Parathyroid adenoma (tissue), 2 donors: Measurements from ENCODE around the gene SPTLC2.
"Not testable (repeated sequence)": the region's sequence is repeated elsewhere in the genome, so short reads cannot be mapped to it uniquely, and the experiment has no call there.

Experiments
- H2AFZ ChIP-seq: fragments of 300-600 bp; sonication (generic); one replicate; pipeline ENCODE4 v1.7.0; 2017; ENCODE audit warnings: antibody characterized with exemption, mild to moderate bottlenecking
- H3K27ac ChIP-seq: fragments of 300-600 bp; sonication (generic); one replicate; pipeline ENCODE4 v1.7.0; 2017
- H3K27me3 ChIP-seq: fragments of 300-600 bp; sonication (generic); one replicate; pipeline ENCODE4 v1.7.0; 2017; ENCODE audit warnings: low read length; ENCODE audit not compliant: control insufficient read depth, insufficient read depth
- H3K36me3 ChIP-seq: fragments of 300-600 bp; sonication (generic); one replicate; pipeline ENCODE4 v1.7.0; 2017; ENCODE audit warnings: low read length; ENCODE audit not compliant: control insufficient read depth, insufficient read depth
- H3K4me1 ChIP-seq: fragments of 300-600 bp; sonication (generic); one replicate; pipeline ENCODE4 v1.7.0; 2017; ENCODE audit warnings: control low read depth
- H3K4me2 ChIP-seq: fragments of 300-600 bp; sonication (generic); one replicate; pipeline ENCODE4 v1.7.0; 2017; ENCODE audit warnings: low read length
- H3K4me3 ChIP-seq: fragments of 300-600 bp; sonication (generic); one replicate; pipeline ENCODE4 v1.7.0; 2017; ENCODE audit warnings: low read depth, low read length
- H3K79me2 ChIP-seq: fragments of 300-600 bp; sonication (generic); one replicate; pipeline ENCODE4 v1.7.0; 2017; ENCODE audit warnings: control low read depth
- H3K9ac ChIP-seq: fragments of 300-600 bp; sonication (generic); one replicate; pipeline ENCODE4 v1.7.0; 2017; ENCODE audit warnings: mild to moderate bottlenecking
- H3K9me3 ChIP-seq: fragments of 300-600 bp; sonication (generic); one replicate; pipeline ENCODE4 v1.7.0; 2017; ENCODE audit warnings: low read length; ENCODE audit not compliant: control insufficient read depth
- CTCF ChIP-seq: fragments of 300-600 bp; sonication (generic); IDR thresholded peaks from one replicate; pipeline ENCODE4 v1.7.0; 2017; ENCODE audit warnings: antibody characterized with exemption, mild to moderate bottlenecking
- donor health status: primary hyperparathyroidism.

Gene SPTLC2

GRCh38 chr14:77529963-77530362, 86.5 kb downstream of the SPTLC2 start:
- no peak overlapping the region for H3K9ac ChIP-seq
- H3K36me3 ChIP-seq = no peaks in the 10 kb centered on the region
- H3K4me1 ChIP-seq = no peaks in the 10 kb centered on the region
- H3K9me3 ChIP-seq = no peaks in the 10 kb centered on the region
- no peak overlapping the region for H3K4me3 ChIP-seq
- no peak overlapping the region for H3K27ac ChIP-seq
- H3K79me2 ChIP-seq = peaks cover 2% of the 10 kb centered on the region
- no peak overlapping the region for H2AFZ ChIP-seq
- no peak overlapping the region for H3K4me2 ChIP-seq
- no peaks in the 10 kb centered on the region for H3K27me3 ChIP-seq
- TF ChIP-seq CTCF = no peak

- Histone ChIP-seq H3K4me2 (no peak overlapping the region), H3K27me3 (no peaks in the 10 kb centered on the region), H3K36me3 (no peaks in the 10 kb centered on the region), H3K9ac (no peak overlapping the region), H3K4me3 (no peak overlapping the region), H3K79me2 (peaks cover 2% of the 10 kb centered on the region), H3K4me1 (no peaks in the 10 kb centered on the region), H3K27ac (no peak overlapping the region), H3K9me3 (no peaks in the 10 kb centered on the region), H2AFZ (no peak overlapping the region)
- no peak for TF ChIP-seq CTCF
Observed at GRCh38 chr14:77529213-77529612, 87.2 kb downstream of the SPTLC2 start.

- H3K27ac ChIP-seq, H2AFZ ChIP-seq, H3K27me3 ChIP-seq, H3K79me2 ChIP-seq, H3K4me3 ChIP-seq, H3K9me3 ChIP-seq, H3K4me2 ChIP-seq, H3K36me3 ChIP-seq, H3K9ac ChIP-seq, H3K4me1 ChIP-seq: not testable (repeated sequence)
Observed at GRCh38 chr14:77528701-77529100, 87.7 kb downstream of the SPTLC2 start.

- H3K9ac ChIP-seq = no peak overlapping the region
- no peak for TF ChIP-seq CTCF
Observed at GRCh38 chr14:77526266-77526665, 90.2 kb downstream of the SPTLC2 start.

GRCh38 chr14:77524536-77524935, 91.9 kb downstream of the SPTLC2 start:
- no peaks in the 10 kb centered on the region for H3K9me3 ChIP-seq
- no peak overlapping the region for H2AFZ ChIP-seq
- no peaks in the 10 kb centered on the region for H3K4me1 ChIP-seq
- no peaks in the 10 kb centered on the region for H3K79me2 ChIP-seq
- no peak overlapping the region for H3K9ac ChIP-seq
- H3K4me3 ChIP-seq = no peak overlapping the region
- no peaks in the 10 kb centered on the region for H3K27me3 ChIP-seq
- no peak for TF ChIP-seq CTCF
- H3K27ac ChIP-seq = no peak overlapping the region
- H3K4me2 ChIP-seq = no peak overlapping the region
- no peaks in the 10 kb centered on the region for H3K36me3 ChIP-seq

More at GRCh38 chr14:77526266-77526665, 90.2 kb downstream of the SPTLC2 start:
- Histone ChIP-seq H3K4me3 (no peak overlapping the region), H3K4me2 (no peak overlapping the region), H3K27me3 (no peaks in the 10 kb centered on the region), H3K4me1 (no peaks in the 10 kb centered on the region), H3K79me2 (peaks cover 2% of the 10 kb centered on the region), H2AFZ (no peak overlapping the region), H3K9me3 (no peaks in the 10 kb centered on the region), H3K27ac (no peak overlapping the region), H3K36me3 (no peaks in the 10 kb centered on the region)
